Activated T-cell treated with anti-CD3 and anti-CD28 coated beads, Interleukin-2, amount 50 U/mL, for 48 hours (primary cell): ENCODE measurements around the gene LRGUK.
A peak's percentile ranks its signal among the peaks of the same experiment; 100 is the strongest.

Experiments used
- DNase-seq, 2 experiments: peaks; one replicate each; pipeline ENCODE4 v3.0.0-alpha.2; 2020

LRGUK gene

GRCh38 chr7:134126596-134126965 lies 559 bp upstream of the LRGUK start:
- no peak for DNase-seq

- no peak for DNase-seq
Measured at GRCh38 chr7:134128829-134129228, 1.7 kb downstream of the LRGUK start.

GRCh38 chr7:134129856-134130523 lies 2.9 kb downstream of the LRGUK start:
- no peak for DNase-seq

- DNase-seq, result no peak
Measured at GRCh38 chr7:134134004-134134403, 6.9 kb downstream of the LRGUK start.

- peak; percentile 65 to 76 for DNase-seq
Measured at GRCh38 chr7:134140889-134141867, 14.0 kb downstream of the LRGUK start.

- DNase-seq, result no peak
Measured at GRCh38 chr7:134141868-134142264, 14.7 kb downstream of the LRGUK start.

- DNase-seq, result no peak
Measured at GRCh38 chr7:134153493-134154136, 26.5 kb downstream of the LRGUK start.

- no peak for DNase-seq
Measured at GRCh38 chr7:134154581-134155130, 27.5 kb downstream of the LRGUK start.

- DNase-seq, result no peak
Measured at GRCh38 chr7:134155206-134155605, 28.1 kb downstream of the LRGUK start.

GRCh38 chr7:134155871-134156270 lies 28.7 kb downstream of the LRGUK start:
- DNase-seq, result no peak

GRCh38 chr7:134165252-134165651 lies 38.1 kb downstream of the LRGUK start:
- DNase-seq, result no peak

- DNase-seq, result no peak
Measured at GRCh38 chr7:134167250-134167649, 40.1 kb downstream of the LRGUK start.

- DNase-seq, result no peak
Measured at GRCh38 chr7:134167841-134168240, 40.7 kb downstream of the LRGUK start.

GRCh38 chr7:134174795-134175261 lies 47.7 kb downstream of the LRGUK start:
- no peak for DNase-seq

GRCh38 chr7:134175334-134176036 lies 48.3 kb downstream of the LRGUK start:
- DNase-seq, result no peak

GRCh38 chr7:134176037-134176350 lies 48.9 kb downstream of the LRGUK start:
- DNase-seq, result no peak

GRCh38 chr7:134179036-134180011 lies 52.2 kb downstream of the LRGUK start:
- no peak for DNase-seq

- DNase-seq, result no peak
Measured at GRCh38 chr7:134180376-134180775, 53.2 kb downstream of the LRGUK start.

- DNase-seq, result no peak
Measured at GRCh38 chr7:134182078-134182477, 54.9 kb downstream of the LRGUK start.

GRCh38 chr7:134184767-134185166 lies 57.6 kb downstream of the LRGUK start:
- DNase-seq, result no peak

- no peak for DNase-seq
Measured at GRCh38 chr7:134186027-134186426, 58.9 kb downstream of the LRGUK start.
